Neural cell (in vitro differentiated cells): ENCODE data around the gene DNAL1. TPM values are rescaled to one million over a fixed set of nuclear protein-coding genes. Genes with fewer than 3 reads are reported as not detected.

Source experiments
- H2AFZ ChIP-seq: fragments of 200-600, 300-800 bp; sonication (generic), shearing (Covaris generic); 2 replicates; pipeline ENCODE4 v1.6.0; 2014; ENCODE audit warnings: low read depth, mild to moderate bottlenecking, antibody characterized with exemption, low read length, moderate library complexity
- H3F3A ChIP-seq: fragments of 200-600 bp; shearing (Covaris generic); 2 replicates; pipeline ENCODE4 v1.6.1; 2016; ENCODE audit warnings: mild to moderate bottlenecking, moderate library complexity, mixed read lengths, antibody characterized with exemption, low read length; ENCODE audit not compliant: insufficient read depth, poor library complexity, severe bottlenecking
- H3K27ac ChIP-seq: fragments of 200-600, 300-800 bp; sonication (generic), shearing (Covaris generic); 2 replicates; pipeline ENCODE4 v1.5.1; 2014; ENCODE audit warnings: mild to moderate bottlenecking, low read length, moderate library complexity
- H3K27me3 ChIP-seq: fragments of 300-800, 200-600 bp; sonication (generic), shearing (Covaris generic); 2 replicates; pipeline ENCODE4 v1.6.0; 2014; ENCODE audit warnings: mild to moderate bottlenecking, low read depth, low read length, moderate library complexity; ENCODE audit not compliant: insufficient read depth
- H3K36me3 ChIP-seq: fragments of 300-800, 200-600 bp; sonication (generic), shearing (Covaris generic); 2 replicates; pipeline ENCODE4 v1.5.1; 2014; ENCODE audit warnings: mild to moderate bottlenecking, antibody characterized with exemption, low read length, moderate library complexity; ENCODE audit not compliant: insufficient read depth
- H3K4me2 ChIP-seq: fragments of 300-800, 200-600 bp; sonication (generic), shearing (Covaris generic); 2 replicates; pipeline ENCODE4 v1.6.0; 2014; ENCODE audit warnings: mild to moderate bottlenecking, low read length
- H3K4me3 ChIP-seq: fragments of 300-800, 200-600 bp; sonication (generic), shearing (Covaris generic); 2 replicates; pipeline ENCODE4 v1.5.1; 2014; ENCODE audit warnings: mild to moderate bottlenecking, low read length, moderate library complexity
- H3K79me2 ChIP-seq: fragments of 200-600 bp; shearing (Covaris generic); replicated peaks from 2 replicates; pipeline ENCODE4 v1.6.0; 2014; ENCODE audit warnings: mild to moderate bottlenecking, low read length, moderate library complexity; ENCODE audit not compliant: insufficient read depth
- H3K9ac ChIP-seq: fragments of 300-800, 200-600 bp; sonication (generic), shearing (Covaris generic); 2 replicates; pipeline ENCODE4 v1.6.1; 2016; ENCODE audit warnings: mild to moderate bottlenecking, low read length, mixed read lengths
- H3K9me2 ChIP-seq: fragments of 200-600 bp; shearing (Covaris generic); 2 replicates; pipeline ENCODE4 v1.6.1; 2016; ENCODE audit warnings: mild to moderate bottlenecking, low read length, mixed read lengths; ENCODE audit not compliant: insufficient read depth
- H3K9me3 ChIP-seq: fragments of 200-600, 300-800 bp; sonication (generic), shearing (Covaris generic); 2 replicates; pipeline ENCODE4 v1.6.1; 2016; ENCODE audit warnings: mild to moderate bottlenecking, mixed run types, low read length, moderate library complexity, mixed read lengths
- H4K20me1 ChIP-seq: fragments of 200-600 bp; shearing (Covaris generic); 2 replicates; pipeline ENCODE4 v1.6.1; 2016; ENCODE audit warnings: mild to moderate bottlenecking, mixed run types; ENCODE audit not compliant: insufficient read depth
- EP300 ChIP-seq: fragments of 450-650 bp; conservative IDR thresholded peaks from 2 replicates; pipeline ENCODE4 v1.6.1; 2014; ENCODE audit warnings: antibody characterized with exemption, mild to moderate bottlenecking, moderate library complexity; ENCODE audit not compliant: poor library complexity, severe bottlenecking
- EZH2 ChIP-seq: fragments of 200-600, 300-800 bp; shearing (Covaris generic), sonication (generic); IDR thresholded peaks from 2 replicates; pipeline ENCODE4 v1.6.1; 2014; ENCODE audit warnings: antibody characterized with exemption, low read length, borderline replicate concordance, mild to moderate bottlenecking; ENCODE audit not compliant: insufficient read depth, poor library complexity, severe bottlenecking
- MXI1 ChIP-seq: fragments of 450-650 bp; conservative IDR thresholded peaks from 2 replicates; pipeline ENCODE4 v1.6.1; 2014; ENCODE audit warnings: antibody characterized with exemption, mild to moderate bottlenecking; ENCODE audit not compliant: poor library complexity, severe bottlenecking
- POLR2AphosphoS5 ChIP-seq: IDR thresholded peaks from 2 replicates; pipeline ENCODE4 v1.6.1; 2012
- RAD21 ChIP-seq: fragments of 450-650 bp; conservative IDR thresholded peaks from 2 replicates; pipeline ENCODE4 v1.6.1; 2014; ENCODE audit warnings: antibody characterized with exemption, mild to moderate bottlenecking, moderate library complexity
- REST ChIP-seq: IDR thresholded peaks from 2 replicates; pipeline ENCODE4 v1.6.1; 2012; ENCODE audit warnings: borderline replicate concordance
- SMC3 ChIP-seq: fragments of 450-650 bp; conservative IDR thresholded peaks from 2 replicates; pipeline ENCODE4 v1.6.1; 2014; ENCODE audit warnings: antibody characterized with exemption, mild to moderate bottlenecking, moderate library complexity; ENCODE audit not compliant: poor library complexity
- TAF1 ChIP-seq: IDR thresholded peaks from 2 replicates; pipeline ENCODE4 v1.6.1; 2012; ENCODE audit warnings: low read depth
- polyA plus RNA-seq: library from polyadenylated mRNA; depleted of rRNA; stranded (reverse); fragments of >200 nt; gene quantifications from 2 replicates; pipeline ENCODE4 v1.2.3, GENCODE V29; 2014
- TF ChIP-seq, protein P1 (sequence below): fragments of 450-650 bp; IDR thresholded peaks from 2 replicates; pipeline ENCODE4 v1.5.1; 2014; ENCODE audit warnings: antibody characterized with exemption, mild to moderate bottlenecking, moderate library complexity; ENCODE audit not compliant: poor library complexity, severe bottlenecking

DNAL1 gene
- polyA plus RNA-seq, 1 donor from 2014 or later, result 33.4 TPM

DNA sequence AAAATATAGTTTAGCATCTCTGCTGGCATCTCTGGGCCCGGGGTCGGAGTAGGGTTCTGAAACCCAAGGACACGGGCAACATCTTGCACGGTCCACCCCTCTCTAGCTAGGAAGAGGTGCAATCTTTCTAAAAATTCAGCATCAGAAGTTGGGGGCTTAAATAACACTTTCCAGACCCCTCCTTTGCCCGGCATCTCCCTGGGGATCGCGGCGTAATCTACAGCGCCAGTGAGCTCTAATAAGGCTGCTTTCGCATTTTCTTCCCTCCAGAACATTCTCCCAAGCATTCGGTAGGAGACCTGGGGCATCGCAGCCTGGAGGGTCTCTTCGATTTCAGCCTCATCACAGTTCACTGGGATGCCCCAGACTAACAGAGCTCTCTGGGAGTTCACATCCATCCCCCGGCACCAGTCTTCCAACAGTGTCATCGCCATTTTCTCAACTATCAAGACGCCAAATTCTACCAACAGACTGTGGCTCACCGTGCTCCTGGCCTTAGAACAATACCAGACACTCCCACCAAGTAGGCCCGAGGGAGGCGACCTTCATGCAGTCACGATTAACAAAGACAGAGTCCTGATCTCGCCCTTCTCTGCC, 68.5 kb downstream of the DNAL1 start:
- Histone ChIP-seq H2AFZ (peak overlapping the region; percentile 42), H4K20me1 (peaks cover 10% of the 10 kb centered on the region), H3K9me2 (no peaks in the 10 kb centered on the region), H3K27ac (peak overlapping the region; percentile 98), H3K9me3 (no peaks in the 10 kb centered on the region), H3K9ac (peak overlapping the region; percentile 99), H3K79me2 (peaks cover 72% of the 10 kb centered on the region), H3K36me3 (no peaks in the 10 kb centered on the region), H3K27me3 (no peaks in the 10 kb centered on the region), H3K4me3 (peak overlapping the region; percentile 78), H3K4me2 (peak overlapping the region; percentile 94), H3F3A (no peaks in the 10 kb centered on the region)
- TF ChIP-seq REST, result peak; percentile 42
- no peak for TF ChIP-seq EZH2

GRCh38 chr14:73713803-73714655, 69.2 kb downstream of the DNAL1 start, which contains the start of gene PNMA1:
Gene PNMA1, minus strand, starts transcription at chr14:73714384. Its CDS starts 745 bp downstream, at chr14:73713639.
- Histone ChIP-seq H3K4me3 (peak within 1 kb of the TSS; percentile 78), H3F3A (no peaks in the 10 kb centered on the region), H3K4me2 (peak within 1 kb of the TSS; percentile 94), H3K79me2 (peaks cover 74% of the 10 kb centered on the region), H3K27ac (peak within 1 kb of the TSS; percentile 98), H3K27me3 (no peaks in the 10 kb centered on the region), H3K9me2 (no peaks in the 10 kb centered on the region), H4K20me1 (peaks cover 10% of the 10 kb centered on the region), H3K9ac (peak within 1 kb of the TSS; percentile 99), H2AFZ (peak within 1 kb of the TSS; percentile 42), H3K36me3 (no peaks in the 10 kb centered on the region), H3K9me3 (no peaks in the 10 kb centered on the region)
- TF ChIP-seq REST (no peak), EZH2 (no peak), SMC3 (peak; percentile 18), POLR2AphosphoS5 (peak; percentile 97), RAD21 (no peak), TAF1 (peak; percentile 37), EP300 (peak; percentile 22), MXI1 (peak; percentile 83)
- TF ChIP-seq, protein P1, sequence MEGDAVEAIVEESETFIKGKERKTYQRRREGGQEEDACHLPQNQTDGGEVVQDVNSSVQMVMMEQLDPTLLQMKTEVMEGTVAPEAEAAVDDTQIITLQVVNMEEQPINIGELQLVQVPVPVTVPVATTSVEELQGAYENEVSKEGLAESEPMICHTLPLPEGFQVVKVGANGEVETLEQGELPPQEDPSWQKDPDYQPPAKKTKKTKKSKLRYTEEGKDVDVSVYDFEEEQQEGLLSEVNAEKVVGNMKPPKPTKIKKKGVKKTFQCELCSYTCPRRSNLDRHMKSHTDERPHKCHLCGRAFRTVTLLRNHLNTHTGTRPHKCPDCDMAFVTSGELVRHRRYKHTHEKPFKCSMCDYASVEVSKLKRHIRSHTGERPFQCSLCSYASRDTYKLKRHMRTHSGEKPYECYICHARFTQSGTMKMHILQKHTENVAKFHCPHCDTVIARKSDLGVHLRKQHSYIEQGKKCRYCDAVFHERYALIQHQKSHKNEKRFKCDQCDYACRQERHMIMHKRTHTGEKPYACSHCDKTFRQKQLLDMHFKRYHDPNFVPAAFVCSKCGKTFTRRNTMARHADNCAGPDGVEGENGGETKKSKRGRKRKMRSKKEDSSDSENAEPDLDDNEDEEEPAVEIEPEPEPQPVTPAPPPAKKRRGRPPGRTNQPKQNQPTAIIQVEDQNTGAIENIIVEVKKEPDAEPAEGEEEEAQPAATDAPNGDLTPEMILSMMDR, result no peak
